AG09309 (cell line): ENCODE measurements around the gene DDAH1.

Experiments used
- DNase-seq: peaks from one replicate; pipeline ENCODE4 v3.0.0-alpha.2; 2010; ENCODE audit warnings: low read depth
- H3K4me3 ChIP-seq: 2 replicates; pipeline ENCODE4 v1.5.1; 2011; ENCODE audit warnings: mild to moderate bottlenecking, low read depth, low read length, moderate library complexity; ENCODE audit not compliant: control insufficient read depth
- CTCF ChIP-seq: IDR thresholded peaks from 2 replicates; pipeline ENCODE4 v1.5.1; 2011; ENCODE audit warnings: mild to moderate bottlenecking, low read depth, low read length, inconsistent platforms; ENCODE audit not compliant: insufficient read depth, control insufficient read depth; ENCODE audit errors: missing control alignments

Gene DDAH1

GRCh38 chr1:85275701-85276214 lies 189.2 kb downstream of the DDAH1 start:
- TF ChIP-seq CTCF: no peak
- no peak for DNase-seq
- peak overlapping the region; percentile 93 for H3K4me3 ChIP-seq

GRCh38 chr1:85274969-85275453 lies 189.9 kb downstream of the DDAH1 start:
- no peak for TF ChIP-seq CTCF
- H3K4me3 ChIP-seq: peak overlapping the region; percentile 93
- no peak for DNase-seq

GRCh38 chr1:85273397-85273796 lies 191.6 kb downstream of the DDAH1 start:
- H3K4me3 ChIP-seq: peak overlapping the region; percentile 13; the same call in 1 of the 2 replicates
- DNase-seq: no peak
- TF ChIP-seq CTCF: no peak

GRCh38 chr1:85268801-85269585 lies 196.0 kb downstream of the DDAH1 start:
- no peak for TF ChIP-seq CTCF
- no peak for DNase-seq
- H3K4me3 ChIP-seq: no peak overlapping the region
